Sigmoid colon (tissue), 4 donors: Measurements from ENCODE around the gene CACNA1G.

Experiments used
- CTCF ChIP-seq, 4 experiments: fragments of 450-650 bp in 3 of 4; fragments of 200-600 bp in 1 of 4; IDR thresholded peaks; one replicate each; pipeline ENCODE4 v1.5.1; 2016 to 2019; ENCODE audit warnings: antibody characterized with exemption in 4 of 4, mild to moderate bottlenecking in 3 of 4, moderate library complexity in 2 of 4
- EP300 ChIP-seq, 4 donors: sonication (generic); formaldehyde crosslinking; IDR thresholded peaks; one replicate each; pipeline ENCODE4 v1.6.1; 2017; ENCODE audit warnings: antibody characterized with exemption in 4 of 4
- POLR2A ChIP-seq, 2 donors: fragments of 450-650 bp; IDR thresholded peaks; one replicate each; pipeline ENCODE4 v1.6.1; 2016; ENCODE audit warnings: antibody characterized with exemption in 2 of 2, mild to moderate bottlenecking in 2 of 2, moderate library complexity in 2 of 2
- POLR2AphosphoS5 ChIP-seq, 4 donors: sonication (generic); formaldehyde crosslinking; IDR thresholded peaks; one replicate each; pipeline ENCODE4 v1.6.1; 2017; ENCODE audit warnings: antibody characterized with exemption in 4 of 4

GRCh38 chr17:50649042-50649908, 88.8 kb downstream of the CACNA1G start:
- TF ChIP-seq POLR2AphosphoS5 (IDR thresholded peaks at IDR 0.05) (no peak), CTCF (IDR thresholded peaks at IDR 0.05) (no peak), POLR2A (IDR thresholded peaks at IDR 0.05) (no peak), EP300 (IDR thresholded peaks at IDR 0.05) (no peak)
